PC-9 (cell line): ENCODE data around the gene SLX4IP. TPM values are rescaled to one million over a fixed set of nuclear protein-coding genes. Genes with fewer than 3 reads are reported as not detected.

ENCODE experiments used
- BruUV-seq: library from RNA; stranded (reverse); fragments of 400-500 nt; replicated peaks from 2 replicates; lab custom pipeline; 2021; lab: Mats Ljungman, UMichigan
- CTCF ChIA-PET: fragments of 300-600 bp; sonication (Branson Sonifier 250); formaldehyde crosslinking; loops from one replicate; lab custom pipeline; 2022; ENCODE audit warnings: antibody characterized with exemption; lab: Charles Lee
- POLR2A ChIA-PET: fragments of 300-600 bp; sonication (Branson Sonifier 250); formaldehyde crosslinking; loops from one replicate; lab custom pipeline; 2022; ENCODE audit warnings: antibody characterized with exemption; ENCODE audit not compliant: unreplicated experiment; lab: Charles Lee
- DNase-seq, 2 experiments: peaks; one replicate each; pipeline versions ENCODE4 v3.0.0 to v3.0.0-alpha.2; 2015 to 2022; ENCODE audit warnings: mixed read lengths in 1 of 2
- H2AFZ ChIP-seq: fragments of 200-600 bp; sonication (generic); 2 replicates; pipeline ENCODE4 v1.8.1; 2017; ENCODE audit warnings: antibody characterized with exemption
- H3F3A ChIP-seq: fragments of 200-600 bp; sonication (generic); 2 replicates; pipeline ENCODE4 v1.8.1; 2017; ENCODE audit warnings: antibody characterized with exemption, mild to moderate bottlenecking, low read depth; ENCODE audit not compliant: insufficient read depth
- H3K27ac ChIP-seq: fragments of 200-600 bp; sonication (generic); 2 replicates; pipeline ENCODE4 v1.6.1; 2016; ENCODE audit warnings: mixed run types
- H3K27me3 ChIP-seq: fragments of 200-600 bp; sonication (generic); 2 replicates; pipeline ENCODE4 v1.6.1; 2016; ENCODE audit warnings: low read depth, mixed run types; ENCODE audit not compliant: insufficient read depth
- H3K36me3 ChIP-seq: fragments of 200-600 bp; sonication (generic); 2 replicates; pipeline ENCODE4 v1.6.1; 2016; ENCODE audit warnings: low read depth, mixed run types
- H3K4me1 ChIP-seq: fragments of 200-600 bp; sonication (generic); replicated peaks from 2 replicates; pipeline ENCODE4 v1.6.1; 2016; ENCODE audit warnings: mixed run types; ENCODE audit not compliant: insufficient read depth
- H3K4me2 ChIP-seq: fragments of 200-600 bp; sonication (generic); 2 replicates; pipeline ENCODE4 v1.6.1; 2017; ENCODE audit warnings: mixed run types
- H3K4me3 ChIP-seq: fragments of 200-600 bp; sonication (generic); 2 replicates; pipeline ENCODE4 v1.6.1; 2016; ENCODE audit warnings: mixed run types
- H3K79me2 ChIP-seq: fragments of 200-600 bp; sonication (generic); 2 replicates; pipeline ENCODE4 v1.6.1; 2017; ENCODE audit warnings: low read depth, mixed run types
- H3K9me2 ChIP-seq: fragments of 200-600 bp; sonication (generic); 2 replicates; pipeline ENCODE4 v1.8.1; 2017; ENCODE audit warnings: mild to moderate bottlenecking; ENCODE audit not compliant: insufficient read depth
- H3K9me3 ChIP-seq: fragments of 200-600 bp; sonication (generic); 2 replicates; pipeline ENCODE4 v1.8.1; 2016; ENCODE audit warnings: low read depth; ENCODE audit not compliant: insufficient read depth
- H4K20me1 ChIP-seq: fragments of 200-600 bp; sonication (generic); 2 replicates; pipeline ENCODE4 v1.8.1; 2017; ENCODE audit not compliant: insufficient read depth
- CTCF ChIP-seq: fragments of 200-600 bp; sonication (generic); conservative IDR thresholded peaks from 2 replicates; pipeline ENCODE4 v1.6.1; 2017; ENCODE audit warnings: mixed run types, antibody characterized with exemption, mild to moderate bottlenecking, moderate library complexity
- EZH2 ChIP-seq: fragments of 200-600 bp; sonication (generic); IDR thresholded peaks from 2 replicates; pipeline ENCODE4 v1.8.0; 2017; ENCODE audit warnings: antibody characterized with exemption, low read depth
- intact Hi-C: fragments of 100-400 bp; cut with micrococcal nuclease; formaldehyde crosslinking; loops from one replicate; pipeline ENCODE4 v1.10.0; 2022; ENCODE audit not compliant: unreplicated experiment
- total RNA-seq: library from RNA; stranded (reverse); gene quantifications from 2 replicates; pipeline ENCODE4 v1.2.3, GENCODE V29; 2021

SLX4IP gene
- total RNA-seq, 1 experiment from 2014 or later: 13.4 TPM

- TF ChIP-seq EZH2 (no peak), CTCF (no peak)
- no peaks in the 10 kb centered on the region for H3K9me3 ChIP-seq
Measured at GRCh38 chr20:10560686-10561085, 125.6 kb downstream of the SLX4IP start.

GRCh38 chr20:10561302-10561701, 126.2 kb downstream of the SLX4IP start:
- Histone ChIP-seq H3K27ac (no peak overlapping the region), H3K79me2 (no peaks in the 10 kb centered on the region; the same call in 1 of the 2 replicates), H3K4me2 (no peak overlapping the region), H3K4me1 (peaks cover 51% of the 10 kb centered on the region), H3K9me2 (no peaks in the 10 kb centered on the region), H3K9me3 (no peaks in the 10 kb centered on the region), H3F3A (peaks cover 14% of the 10 kb centered on the region), H2AFZ (no peak overlapping the region), H4K20me1 (no peaks in the 10 kb centered on the region), H3K27me3 (no peaks in the 10 kb centered on the region), H3K4me3 (no peak overlapping the region), H3K36me3 (0 out of 2 replicates have a peak, but pooled peaks cover 6% of the 10 kb centered on the region)
- TF ChIP-seq CTCF: no peak
- no peak for TF ChIP-seq EZH2
- DNase-seq: no peak
- intact Hi-C loops: no loop called here
- ChIA-PET POLR2A (interaction anchor here (0.6 kb wide), 1 partner anchor 9 kb away, joined by 4 read pairs; no protein-coding TSS in a partner anchor), CTCF (no interaction called here)
- BruUV-seq: no TSS peak

More at GRCh38 chr20:10560686-10561085, 125.6 kb downstream of the SLX4IP start:
- H3K27me3 ChIP-seq: no peaks in the 10 kb centered on the region
- no peaks in the 10 kb centered on the region; the same call in 1 of the 2 replicates for H3K79me2 ChIP-seq
- DNase-seq: no peak
- intact Hi-C loops: no loop called here
- CTCF ChIA-PET: no interaction called here
- no peaks in the 10 kb centered on the region for H4K20me1 ChIP-seq
- POLR2A ChIA-PET: no interaction called here
- H3F3A ChIP-seq: peaks cover 14% of the 10 kb centered on the region
- 0 out of 2 replicates have a peak, but pooled peaks cover 6% of the 10 kb centered on the region for H3K36me3 ChIP-seq
- no peak overlapping the region for H3K4me3 ChIP-seq
- BruUV-seq: no TSS peak
- no peaks in the 10 kb centered on the region for H3K9me2 ChIP-seq
- H3K4me2 ChIP-seq: no peak overlapping the region
- H3K4me1 ChIP-seq: peaks cover 54% of the 10 kb centered on the region
- no peak overlapping the region for H2AFZ ChIP-seq
- H3K27ac ChIP-seq: no peak overlapping the region

GRCh38 chr20:10562899-10563298, 127.8 kb downstream of the SLX4IP start:
- Histone ChIP-seq H3K4me1 (peaks cover 47% of the 10 kb centered on the region), H3K9me2 (no peaks in the 10 kb centered on the region), H3K36me3 (0 out of 2 replicates have a peak, but pooled peaks cover 6% of the 10 kb centered on the region), H3K79me2 (no peaks in the 10 kb centered on the region; the same call in 1 of the 2 replicates), H3K27me3 (no peaks in the 10 kb centered on the region), H3K27ac (no peak overlapping the region), H4K20me1 (no peaks in the 10 kb centered on the region), H3K4me3 (no peak overlapping the region), H2AFZ (no peak overlapping the region), H3F3A (peaks cover 14% of the 10 kb centered on the region), H3K4me2 (no peak overlapping the region), H3K9me3 (no peaks in the 10 kb centered on the region)
- ChIA-PET CTCF (no interaction called here), POLR2A (no interaction called here)
- BruUV-seq: no TSS peak
- intact Hi-C loops: no loop called here
- TF ChIP-seq CTCF: no peak
- TF ChIP-seq EZH2: no peak
- no peak for DNase-seq
